Body of pancreas (tissue), 4 donors: ENCODE results near the gene NEUROD6.

Experiments used
- POLR2A ChIP-seq, 3 donors: fragments of 450-650 bp; IDR thresholded peaks; one replicate each; pipeline ENCODE4 v1.6.1; 2016; ENCODE audit warnings: antibody characterized with exemption in 3 of 3, mild to moderate bottlenecking in 2 of 3
- TF ChIP-seq, protein P1 (sequence below), 7 experiments: fragments of 450-650 bp in 4 of 7; fragments of 200-600 bp in 3 of 7; sonication (generic) in 3 of 7; IDR thresholded peaks; one replicate each; pipeline ENCODE4 v1.5.1; 2016 to 2019; ENCODE audit warnings: antibody characterized with exemption in 7 of 7

DNA sequence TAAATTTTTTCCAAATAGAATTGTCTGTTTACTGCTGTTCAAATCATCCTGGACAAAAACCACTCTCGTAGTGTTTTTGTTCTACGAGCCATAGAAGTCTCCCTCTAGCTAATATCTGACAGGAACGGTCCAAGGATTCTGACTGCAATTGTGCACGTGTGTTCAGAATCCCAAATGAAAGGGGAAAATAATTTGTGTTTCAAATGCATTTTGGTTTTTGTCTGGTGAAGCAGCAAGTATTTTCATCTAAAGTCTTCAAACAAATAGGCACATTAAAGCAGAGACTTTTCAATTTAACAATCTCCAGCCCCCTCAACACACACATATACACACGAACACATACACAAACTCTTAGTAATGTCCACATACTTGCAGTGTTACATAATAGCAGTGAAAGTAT is 475 bp downstream of the NEUROD6 start:
- TF ChIP-seq, protein P1, sequence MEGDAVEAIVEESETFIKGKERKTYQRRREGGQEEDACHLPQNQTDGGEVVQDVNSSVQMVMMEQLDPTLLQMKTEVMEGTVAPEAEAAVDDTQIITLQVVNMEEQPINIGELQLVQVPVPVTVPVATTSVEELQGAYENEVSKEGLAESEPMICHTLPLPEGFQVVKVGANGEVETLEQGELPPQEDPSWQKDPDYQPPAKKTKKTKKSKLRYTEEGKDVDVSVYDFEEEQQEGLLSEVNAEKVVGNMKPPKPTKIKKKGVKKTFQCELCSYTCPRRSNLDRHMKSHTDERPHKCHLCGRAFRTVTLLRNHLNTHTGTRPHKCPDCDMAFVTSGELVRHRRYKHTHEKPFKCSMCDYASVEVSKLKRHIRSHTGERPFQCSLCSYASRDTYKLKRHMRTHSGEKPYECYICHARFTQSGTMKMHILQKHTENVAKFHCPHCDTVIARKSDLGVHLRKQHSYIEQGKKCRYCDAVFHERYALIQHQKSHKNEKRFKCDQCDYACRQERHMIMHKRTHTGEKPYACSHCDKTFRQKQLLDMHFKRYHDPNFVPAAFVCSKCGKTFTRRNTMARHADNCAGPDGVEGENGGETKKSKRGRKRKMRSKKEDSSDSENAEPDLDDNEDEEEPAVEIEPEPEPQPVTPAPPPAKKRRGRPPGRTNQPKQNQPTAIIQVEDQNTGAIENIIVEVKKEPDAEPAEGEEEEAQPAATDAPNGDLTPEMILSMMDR (IDR thresholded peaks at IDR 0.05): no peak
- no peak for TF ChIP-seq POLR2A (IDR thresholded peaks at IDR 0.05)
